ENCODE measurements around the gene BCAR3.
"Not testable (repeated sequence)": the region's sequence is repeated elsewhere in the genome, so short reads cannot be mapped to it uniquely, and the experiment has no call there.

BCAR3 gene

DNA sequence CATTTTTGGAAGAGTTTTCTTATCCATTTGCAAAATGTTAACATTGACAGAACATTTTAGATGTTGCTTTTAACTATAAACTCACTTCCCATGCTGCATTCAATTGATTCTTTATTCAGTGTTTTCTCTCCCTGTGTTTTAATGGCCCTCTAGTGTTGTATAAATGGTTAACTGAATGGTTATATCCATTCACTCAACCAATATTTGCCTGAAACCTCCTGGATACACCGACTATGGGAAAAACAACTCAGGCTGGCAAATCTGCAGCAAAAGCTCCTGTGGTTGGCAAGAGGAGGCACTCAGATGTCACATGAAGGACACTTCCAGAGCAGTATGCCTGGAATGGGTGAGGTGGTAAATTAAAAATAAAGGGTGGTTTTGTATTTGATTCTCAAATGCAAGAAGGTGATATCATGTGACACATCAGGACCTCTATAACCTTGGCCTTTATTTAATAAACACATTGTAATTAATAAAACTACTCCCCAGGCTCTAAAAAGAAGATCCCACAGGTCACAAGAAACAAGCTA lies 107.6 kb downstream of the BCAR3 start:
- DNase-seq: no peak

GRCh38 chr1:93571623-93572310 lies 109.9 kb downstream of the BCAR3 start:
- DNase-seq: no peak

DNA sequence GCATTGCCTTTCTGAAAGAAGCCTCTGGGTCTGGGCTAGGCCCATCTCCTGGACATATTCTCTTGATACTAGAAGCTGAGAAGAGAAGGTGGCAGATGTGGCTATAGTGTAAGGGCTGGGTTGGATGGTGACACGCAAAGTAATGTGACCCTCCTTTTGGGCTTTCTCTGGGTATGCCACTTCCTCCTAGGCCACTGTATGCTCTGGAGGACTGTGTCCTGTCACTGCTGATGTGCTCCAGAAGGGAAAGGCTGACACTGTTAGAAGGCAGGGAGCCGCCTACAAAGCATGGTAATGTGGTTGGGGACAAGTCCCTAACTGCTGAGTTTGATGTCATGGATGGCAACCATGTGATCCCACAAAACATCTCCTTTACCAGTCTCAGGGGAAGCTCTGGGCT lies 112.1 kb downstream of the BCAR3 start:
- DNase-seq: no peak

DNA sequence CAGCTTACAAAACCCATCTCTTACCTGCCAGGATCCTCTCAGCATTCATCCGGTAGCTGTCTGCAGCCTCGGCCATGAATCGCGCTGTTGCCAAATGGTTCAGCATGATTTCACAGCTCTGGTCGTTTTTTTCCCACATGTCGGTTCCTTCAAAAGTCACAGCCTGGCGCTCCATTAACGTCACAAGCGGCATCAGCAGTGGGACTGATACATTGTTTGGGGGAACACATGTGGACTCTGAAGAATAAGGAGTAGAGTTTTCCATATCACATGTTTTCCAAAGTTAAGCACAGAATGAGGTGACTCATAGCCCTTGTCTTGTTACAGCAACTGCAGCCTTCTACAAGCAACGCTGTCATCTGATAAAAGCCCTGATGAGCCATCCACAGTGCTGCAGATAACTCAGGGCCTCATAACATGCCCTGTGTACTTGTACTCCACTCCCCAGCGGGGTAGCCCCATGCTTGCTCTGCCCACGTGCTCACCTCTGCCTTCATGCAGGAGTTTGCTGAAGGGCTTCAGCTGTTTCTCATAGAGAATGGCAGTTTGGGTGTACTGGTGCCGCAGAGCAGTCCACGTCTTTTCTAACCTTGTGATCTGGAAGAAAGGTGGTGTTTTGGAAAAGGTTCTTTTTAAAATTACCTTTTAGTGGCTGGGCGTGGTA lies 114.2 kb downstream of the BCAR3 start:
- no peak for DNase-seq

DNA sequence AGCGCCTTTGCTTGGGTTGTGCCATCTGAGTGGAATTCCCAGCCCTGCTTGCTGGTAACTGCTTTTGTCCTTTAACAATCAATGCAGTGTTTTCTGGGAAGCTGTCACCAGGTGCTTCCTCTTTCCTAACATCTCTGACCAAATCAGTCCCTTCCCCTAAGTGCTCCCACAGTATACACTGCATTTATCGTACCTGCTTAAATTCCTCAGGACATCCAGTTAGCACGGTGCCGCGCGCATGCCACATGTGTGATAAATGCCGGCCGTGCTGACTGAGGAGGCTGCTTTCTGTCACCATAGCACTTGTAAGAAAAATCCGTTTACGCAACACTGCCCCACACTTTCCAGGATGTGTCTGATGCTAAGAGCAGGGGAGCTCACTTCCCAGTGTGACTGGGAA lies 115.4 kb downstream of the BCAR3 start:
- no peak for DNase-seq

DNA sequence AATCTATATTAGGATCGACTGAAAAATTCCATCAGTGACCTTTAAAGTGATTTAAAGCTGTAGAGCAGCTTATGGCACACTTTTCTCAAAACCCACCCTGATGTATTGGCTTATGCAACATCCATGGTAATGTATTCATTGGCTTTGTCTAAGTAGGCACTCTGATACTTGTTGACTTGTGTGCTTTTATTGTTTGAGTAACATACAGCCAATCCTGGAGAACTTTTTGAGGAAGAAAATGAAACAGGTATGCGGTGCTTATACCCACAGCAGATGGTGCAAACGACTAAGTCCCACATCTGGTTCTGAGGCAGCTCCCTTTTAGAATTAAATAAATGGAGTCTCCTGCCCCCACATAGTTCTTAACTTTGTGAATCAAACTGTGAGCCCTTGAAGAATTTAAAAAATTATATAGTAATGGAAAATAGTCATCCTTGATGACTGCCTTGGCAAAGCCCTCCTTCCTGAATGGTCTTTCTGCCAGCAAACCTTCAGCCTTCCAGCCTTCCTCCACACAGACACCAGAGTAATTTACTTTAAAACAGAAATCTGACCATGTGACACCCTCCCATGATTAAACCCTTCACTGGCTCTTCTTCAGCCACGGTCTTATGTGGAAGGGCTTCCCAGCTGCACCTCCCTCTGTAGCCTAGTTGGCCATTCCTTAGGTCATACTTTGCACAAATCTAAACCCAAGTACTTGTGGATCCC lies 116.0 kb downstream of the BCAR3 start:
- DNase-seq: no peak

DNA sequence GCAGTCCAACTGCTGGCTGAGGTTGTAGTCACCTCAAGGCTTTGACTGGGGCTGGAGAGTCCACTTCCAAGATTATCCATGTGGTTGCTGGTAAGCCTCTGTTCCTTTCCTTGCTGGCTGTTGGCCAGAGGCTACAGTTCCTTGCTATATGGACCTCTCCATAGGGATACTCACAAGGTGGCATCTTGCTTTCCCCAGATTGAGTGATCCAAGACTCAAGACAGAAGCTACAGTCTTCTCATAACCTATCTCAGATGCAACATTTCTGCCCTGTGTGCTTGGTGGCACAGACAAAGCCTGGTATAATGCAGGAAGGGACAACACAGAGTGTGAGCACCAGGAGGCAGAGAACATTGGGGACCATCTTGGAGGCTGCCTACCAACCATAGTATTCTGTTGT lies 121.9 kb downstream of the BCAR3 start:
- DNase-seq: no peak

- no peak for DNase-seq
Observed at GRCh38 chr1:93559045-93559444, 122.6 kb downstream of the BCAR3 start.

GRCh38 chr1:93556291-93556690 lies 125.3 kb downstream of the BCAR3 start:
- no peak for DNase-seq

DNA sequence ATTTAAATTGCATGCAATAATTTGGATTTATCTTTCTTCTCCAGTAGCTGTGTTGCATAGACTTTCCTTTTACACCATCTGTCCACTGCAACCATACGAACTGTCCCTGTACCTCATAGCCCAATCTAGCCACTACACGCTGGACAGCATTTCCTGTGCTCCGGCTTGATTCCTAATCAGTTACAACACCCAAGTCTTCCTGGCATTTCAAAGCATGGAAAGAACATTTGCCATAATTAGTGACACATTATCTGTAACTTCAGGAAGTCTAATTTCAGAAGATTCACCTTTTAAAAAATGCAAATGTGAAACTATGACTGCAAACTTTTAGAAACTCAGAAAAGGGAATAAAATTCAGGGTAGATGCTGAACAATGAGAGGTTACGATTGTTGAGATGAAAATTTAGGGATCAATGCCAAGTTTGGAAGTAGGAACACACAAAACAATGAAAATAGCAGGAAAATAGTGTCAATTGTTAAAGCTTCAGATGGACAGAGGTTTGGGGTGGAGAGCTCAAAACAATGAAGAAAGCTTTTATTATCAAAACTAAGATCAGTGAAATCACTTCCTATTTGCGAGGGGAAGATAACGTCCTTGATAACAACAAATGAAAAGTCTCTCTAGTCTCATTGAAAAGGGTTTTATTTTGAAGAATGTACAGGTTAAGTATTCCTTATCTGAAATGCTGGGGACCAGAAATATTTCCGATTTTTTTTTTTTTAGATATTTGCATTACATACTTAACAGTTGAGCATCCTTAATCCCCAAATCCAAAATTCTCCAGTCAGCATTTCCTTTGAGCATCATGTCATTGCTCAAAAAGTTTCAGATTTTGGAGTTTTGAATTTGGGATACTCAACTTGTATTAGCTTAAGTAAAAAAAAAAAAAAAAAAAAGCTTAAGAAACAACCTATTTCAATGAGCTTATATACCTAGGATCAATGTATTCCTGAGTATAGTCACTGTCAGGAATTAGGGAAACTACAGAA lies 126.5 kb downstream of the BCAR3 start:
- no peak for DNase-seq

- not testable (repeated sequence) for DNase-seq
Observed at GRCh38 chr1:93553886-93554490, 127.6 kb downstream of the BCAR3 start.

DNA sequence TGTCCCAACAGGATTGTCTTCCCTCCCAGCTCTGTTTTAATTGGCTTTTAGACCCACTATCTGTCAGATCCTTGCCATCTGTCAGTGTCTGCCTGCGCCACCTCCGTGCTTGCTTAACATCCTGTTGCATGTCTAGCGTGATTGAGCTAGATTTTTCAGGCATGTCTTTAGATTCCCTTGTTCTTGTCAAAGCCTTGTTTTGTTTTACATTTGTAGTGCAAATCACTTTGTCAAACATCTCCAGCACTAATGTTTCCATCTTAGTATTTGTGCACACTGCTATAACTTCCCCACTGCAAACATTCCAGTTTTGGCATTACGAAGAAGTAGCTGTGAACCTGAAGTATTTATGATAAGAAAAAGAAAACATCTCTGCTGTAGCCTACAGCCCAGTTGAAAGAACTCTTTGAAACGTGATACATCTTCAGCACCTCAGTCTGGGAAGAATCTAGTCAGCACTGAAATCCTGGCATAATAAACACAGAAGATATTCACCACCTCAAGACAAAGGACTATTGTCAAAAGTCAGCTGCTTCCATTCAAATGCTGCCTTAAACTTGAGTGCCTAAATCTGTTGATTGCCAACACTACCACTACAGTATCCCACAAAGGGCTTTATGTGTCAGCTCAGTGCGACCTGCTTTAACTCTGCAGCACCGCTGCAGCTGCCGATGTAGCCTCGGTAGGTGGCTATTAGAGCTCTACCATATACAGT lies 128.7 kb downstream of the BCAR3 start:
- no peak for DNase-seq

DNA sequence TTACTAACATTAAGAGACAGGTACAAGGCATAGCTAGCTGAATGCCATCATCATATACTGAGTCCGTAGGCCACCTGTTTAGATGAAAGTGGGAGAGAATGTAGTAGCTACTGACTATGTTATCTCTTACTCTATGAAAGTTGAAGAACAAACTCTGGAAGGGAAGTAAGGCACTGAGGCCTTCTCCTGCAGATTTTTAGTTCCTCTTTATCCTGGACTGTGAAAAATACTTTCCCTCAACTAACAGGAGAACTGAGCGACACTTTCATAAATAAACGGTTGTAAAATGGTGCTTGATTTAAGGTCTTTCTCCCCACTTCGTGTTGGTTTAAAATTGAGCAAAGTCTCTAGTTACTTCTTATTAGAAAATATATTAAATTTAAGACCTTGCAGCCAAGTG lies 131.8 kb downstream of the BCAR3 start:
- no peak for DNase-seq

DNA sequence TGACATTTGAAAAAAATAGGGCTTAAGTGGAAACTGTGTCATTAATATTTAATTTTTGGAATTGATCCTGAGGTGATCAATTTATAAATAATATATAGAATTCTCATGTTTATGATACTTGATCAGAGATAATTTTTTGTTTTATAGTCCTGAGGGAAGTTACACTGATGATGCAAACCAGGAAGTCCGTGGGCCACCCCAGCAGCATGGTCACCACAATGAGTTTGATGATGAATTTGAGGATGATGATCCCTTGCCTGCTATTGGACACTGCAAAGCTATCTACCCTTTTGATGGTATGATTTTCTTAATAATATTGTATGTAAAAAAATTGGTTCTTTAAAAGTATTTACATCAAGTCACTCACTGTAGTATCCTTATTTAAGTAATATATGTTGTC lies 132.5 kb downstream of the BCAR3 start:
- no peak for DNase-seq

- DNase-seq: no peak
Observed at GRCh38 chr1:93546162-93546863, 135.3 kb downstream of the BCAR3 start.

GRCh38 chr1:93542398-93542797 lies 139.2 kb downstream of the BCAR3 start:
- DNase-seq: no peak

DNA sequence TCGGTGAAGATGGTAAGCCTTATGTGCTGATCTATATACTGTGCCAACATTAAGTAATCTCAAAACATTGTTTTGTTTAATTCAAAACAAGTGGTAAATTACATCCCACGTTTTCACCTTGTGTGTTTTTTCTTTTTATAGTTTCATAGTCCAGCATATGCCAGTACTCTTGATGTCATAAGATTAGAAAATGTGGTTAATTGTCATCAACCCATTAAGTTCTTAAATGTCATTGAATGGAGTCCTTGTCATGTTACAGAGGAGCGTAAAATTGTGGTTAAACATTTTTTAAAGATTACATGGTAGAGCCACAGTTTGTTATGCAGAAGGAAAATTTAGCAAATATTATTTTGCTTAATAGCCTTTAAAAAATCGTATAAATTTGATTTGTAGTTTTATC lies 140.6 kb downstream of the BCAR3 start:
- no peak for DNase-seq

DNA sequence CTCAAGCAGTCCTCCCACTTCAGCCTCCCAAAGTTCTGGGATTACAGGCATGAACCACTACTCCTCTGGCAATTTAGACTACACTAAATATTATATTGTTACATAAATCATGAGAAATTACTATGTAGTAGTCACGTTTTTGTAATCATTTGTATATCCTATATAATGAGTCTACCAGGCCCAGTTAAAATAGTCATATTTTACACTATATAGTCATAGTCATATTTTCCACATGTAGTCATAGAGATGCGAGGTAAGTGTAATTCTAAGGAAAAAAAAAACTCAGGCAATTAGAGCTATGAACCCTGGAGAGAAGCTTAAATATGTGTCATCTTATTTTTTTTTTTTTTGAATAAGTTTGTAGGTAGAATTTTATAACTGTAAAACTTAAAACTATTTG lies 143.7 kb downstream of the BCAR3 start:
- no peak for DNase-seq

DNA sequence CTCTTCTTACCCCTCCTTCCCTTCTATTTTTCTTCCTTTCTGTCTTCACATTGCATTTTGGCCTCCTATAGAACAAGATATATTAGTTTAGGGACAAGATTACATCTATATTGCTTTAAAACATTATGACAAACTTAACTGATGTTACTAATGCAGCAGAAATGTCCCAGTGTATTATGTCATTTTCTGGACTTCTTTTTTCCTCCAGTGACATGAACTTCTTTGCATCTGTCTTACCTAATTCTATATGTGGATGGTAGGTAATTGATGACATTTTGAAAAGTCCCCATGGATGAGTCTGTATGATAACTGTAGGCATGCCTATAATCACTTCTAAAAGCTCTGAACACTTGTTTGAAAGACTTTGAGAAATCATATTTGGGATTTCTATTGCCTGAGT lies 144.2 kb downstream of the BCAR3 start:
- no peak for DNase-seq

GRCh38 chr1:93533677-93534076 lies 148.0 kb downstream of the BCAR3 start:
- no peak for DNase-seq

GRCh38 chr1:93532780-93533378 lies 148.8 kb downstream of the BCAR3 start:
- DNase-seq: no peak
